Dermis microvascular lymphatic vessel endothelial cell (primary cell): ENCODE measurements around the gene CASQ1. TPM values are rescaled to one million over a fixed set of nuclear protein-coding genes. Genes with fewer than 3 reads are reported as not detected.

ENCODE experiments used
- DNase-seq, 2 donors: peaks; one replicate each; pipeline versions ENCODE4 v3.0.0 to v3.0.0-alpha.2; 2010; ENCODE audit warnings: low read depth in 2 of 2
- total RNA-seq: library from RNA; depleted of rRNA; stranded (reverse); fragments of >200 nt; gene quantifications from 2 replicates; pipeline ENCODE4 v1.2.1, GENCODE V29; 2014

Gene CASQ1
- total RNA-seq, 1 donor from 2014 or later: not detected

- no peak for DNase-seq
These were observed 14.3 kb downstream of the CASQ1 start for GRCh38 chr1:160204526-160205241.

GRCh38 chr1:160205242-160206035 lies 15.1 kb downstream of the CASQ1 start, which contains the start of gene PEA15:
PEA15 (plus strand) TSS chr1:160205384; CDS start chr1:160211545, 6,161 bp downstream.
- DNase-seq: peak in 1 of 2 donors; percentile 72

GRCh38 chr1:160206036-160206389 lies 15.6 kb downstream of the CASQ1 start:
- DNase-seq: peak in 1 of 2 donors; percentile 71

- DNase-seq: peak in 1 of 2 donors; percentile 46
These were observed 16.2 kb downstream of the CASQ1 start for GRCh38 chr1:160206421-160207117.

GRCh38 chr1:160207118-160207650 lies 16.8 kb downstream of the CASQ1 start:
- no peak for DNase-seq

GRCh38 chr1:160207771-160208556 lies 17.6 kb downstream of the CASQ1 start:
- DNase-seq: peak in 1 of 2 donors; percentile 54

- no peak for DNase-seq
These were observed 18.4 kb downstream of the CASQ1 start for GRCh38 chr1:160208557-160209320.

- DNase-seq: peak in 1 of 2 donors; percentile 25
These were observed 19.1 kb downstream of the CASQ1 start for GRCh38 chr1:160209321-160210046.

- DNase-seq: no peak
These were observed 20.2 kb downstream of the CASQ1 start for GRCh38 chr1:160210561-160210960.

GRCh38 chr1:160211046-160211790 lies 20.8 kb downstream of the CASQ1 start:
- no peak for DNase-seq

GRCh38 chr1:160214481-160215140 lies 24.2 kb downstream of the CASQ1 start:
- DNase-seq: no peak

- DNase-seq: no peak
These were observed 25.9 kb downstream of the CASQ1 start for GRCh38 chr1:160216301-160216700.

GRCh38 chr1:160217481-160218051 lies 27.2 kb downstream of the CASQ1 start:
- peak in 1 of 2 donors; percentile 40 for DNase-seq

- peak; percentile 50 to 74 for DNase-seq
These were observed 28.9 kb downstream of the CASQ1 start for GRCh38 chr1:160219062-160219929.

- no peak for DNase-seq
These were observed 29.9 kb downstream of the CASQ1 start for GRCh38 chr1:160220301-160220700.

- no peak for DNase-seq
These were observed 30.7 kb downstream of the CASQ1 start for GRCh38 chr1:160221089-160221488.

GRCh38 chr1:160222546-160222945 lies 32.2 kb downstream of the CASQ1 start:
- no peak for DNase-seq
